Dedifferentiated amniotic fluid mesenchymal stem cell (primary cell): ENCODE measurements around the gene CERT1.

Source experiments
- DNase-seq: peaks from one replicate; pipeline ENCODE4 v3.0.0-alpha.2; 2016; ENCODE audit errors: extremely low spot score

CERT1 gene

DNA sequence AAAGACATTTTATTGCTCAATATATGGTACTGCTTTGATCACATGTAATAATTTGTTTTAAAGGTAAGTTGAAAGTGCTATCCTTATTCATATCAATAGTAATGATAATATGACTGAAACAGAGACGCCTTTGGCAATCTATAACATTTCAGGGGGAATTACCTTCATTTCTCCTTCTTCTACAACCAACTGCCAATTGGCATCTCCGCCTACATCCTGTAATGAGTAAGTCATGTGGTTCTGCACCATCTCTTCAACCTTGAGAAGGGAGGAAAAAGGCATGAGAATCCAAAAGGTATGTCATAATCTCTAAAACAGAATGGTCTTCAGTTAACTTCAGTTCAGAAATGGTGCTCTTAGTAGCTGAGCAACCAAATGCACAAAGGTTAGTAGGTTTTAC, 122.0 kb downstream of the CERT1 start:
- DNase-seq, result no peak

DNA sequence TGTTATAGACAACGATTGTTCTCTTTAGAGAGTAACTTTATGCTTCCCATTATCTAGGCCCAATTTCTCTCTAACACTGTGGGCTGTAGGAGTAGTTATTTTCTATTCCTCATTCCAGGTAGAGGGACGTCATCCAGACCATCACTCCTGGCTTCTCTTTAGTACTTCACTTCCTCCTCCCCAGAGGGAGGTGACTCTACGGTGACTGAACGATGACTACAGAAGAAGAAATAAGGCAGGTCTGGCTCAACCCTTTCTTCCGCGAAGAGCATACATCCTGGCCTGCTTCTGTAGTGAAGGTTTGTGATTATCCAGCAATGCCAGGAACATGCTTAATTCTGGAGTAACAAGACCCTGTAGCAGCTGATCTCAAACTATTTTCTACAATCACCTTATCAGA, 123.6 kb downstream of the CERT1 start:
- no peak for DNase-seq

DNA sequence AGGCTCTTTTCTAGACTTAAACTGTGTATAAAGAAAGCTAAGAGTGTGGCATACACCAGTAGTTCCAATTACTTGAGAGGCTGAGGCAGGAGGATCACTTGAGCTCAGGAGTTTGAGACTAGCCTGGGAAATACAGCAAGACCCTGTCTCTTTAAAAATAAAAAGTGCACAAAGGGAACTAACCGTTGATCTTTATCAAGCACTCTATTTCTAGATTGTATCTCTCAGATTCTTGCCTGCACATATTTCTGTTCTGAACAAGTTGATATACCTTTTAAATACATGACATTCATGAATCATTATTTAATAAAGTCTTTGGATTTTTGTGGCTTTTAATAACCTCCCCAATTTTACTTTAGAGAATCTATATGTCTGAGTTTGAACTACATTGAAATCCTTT, 127.2 kb downstream of the CERT1 start:
- no peak for DNase-seq

DNA sequence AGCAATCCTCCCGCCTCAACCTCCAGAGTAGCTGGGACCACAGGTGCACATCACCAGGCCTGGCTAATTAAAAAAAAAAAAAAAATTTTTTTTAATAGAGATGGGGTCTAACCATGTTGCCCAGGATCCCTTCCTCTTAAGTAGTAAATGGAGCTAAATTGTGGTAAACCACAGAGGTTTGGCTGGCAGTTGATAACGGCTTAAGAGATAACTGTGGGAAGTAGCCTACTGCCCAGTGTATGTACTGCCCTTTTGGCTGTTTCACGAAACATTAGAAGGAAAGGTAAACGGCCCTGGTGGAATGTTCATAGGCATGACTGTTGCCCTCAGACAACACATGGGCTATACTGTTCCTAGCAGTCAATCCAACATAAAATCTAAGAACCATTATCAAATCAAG, 130.0 kb downstream of the CERT1 start:
- DNase-seq, result no peak

DNA sequence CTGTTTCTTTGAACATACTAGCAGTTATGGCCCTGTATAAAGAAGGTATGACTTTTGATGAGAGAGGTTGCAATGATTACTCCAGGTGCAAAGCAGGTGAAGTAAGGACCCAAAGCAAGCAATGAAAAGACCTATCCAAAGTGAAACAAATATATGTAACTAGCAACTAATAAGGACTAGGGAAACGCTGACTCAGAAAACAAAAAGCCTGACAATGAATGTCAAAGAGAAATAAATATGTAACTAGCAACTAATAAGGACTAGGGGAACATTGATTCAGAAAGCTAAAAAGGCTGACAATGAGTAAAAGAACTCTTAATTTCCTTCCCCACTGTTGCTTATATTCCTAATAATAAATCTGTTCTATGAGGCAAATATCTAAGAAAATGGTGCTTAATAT, 131.3 kb downstream of the CERT1 start:
- DNase-seq, result no peak

DNA sequence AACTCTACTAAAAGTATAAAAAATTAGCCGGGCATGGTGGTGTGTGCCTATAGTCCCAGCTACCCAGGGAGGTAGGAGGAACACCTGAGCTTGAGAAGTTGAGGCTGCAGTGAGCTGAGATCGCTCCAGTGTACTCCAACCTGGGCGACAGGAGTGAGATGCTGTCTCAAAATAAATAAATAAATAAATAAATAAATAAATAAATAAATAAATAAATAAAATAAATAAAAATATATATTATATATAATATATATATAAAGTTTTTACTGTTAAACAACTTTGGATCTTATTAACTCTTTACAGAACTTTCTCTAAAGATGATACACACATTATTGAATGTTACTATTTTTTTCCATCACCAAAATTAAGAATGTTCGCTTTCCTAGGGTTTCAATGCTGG, 136.0 kb downstream of the CERT1 start:
- DNase-seq, result no peak

DNA sequence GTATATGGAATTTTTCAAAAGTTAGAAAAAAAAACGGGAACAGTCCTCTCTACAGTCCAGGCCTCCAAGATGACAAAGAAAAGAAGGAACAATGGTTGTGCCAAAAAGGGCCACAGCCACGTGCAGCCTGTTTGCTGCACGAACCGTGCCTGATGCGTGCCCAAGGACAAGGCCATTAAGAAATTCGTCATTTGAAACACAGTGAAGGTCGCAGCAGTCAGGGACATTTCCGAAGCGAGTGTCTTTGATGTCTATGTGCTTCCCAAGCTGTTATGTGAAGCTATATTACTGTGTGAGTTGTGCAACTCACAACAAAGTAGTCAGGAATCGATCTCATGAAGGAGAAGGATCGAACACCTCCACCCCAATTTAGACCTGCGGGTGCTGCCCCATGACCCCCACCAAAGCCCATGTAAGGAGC, 137.0 kb downstream of the CERT1 start:
- DNase-seq, result no peak

DNA sequence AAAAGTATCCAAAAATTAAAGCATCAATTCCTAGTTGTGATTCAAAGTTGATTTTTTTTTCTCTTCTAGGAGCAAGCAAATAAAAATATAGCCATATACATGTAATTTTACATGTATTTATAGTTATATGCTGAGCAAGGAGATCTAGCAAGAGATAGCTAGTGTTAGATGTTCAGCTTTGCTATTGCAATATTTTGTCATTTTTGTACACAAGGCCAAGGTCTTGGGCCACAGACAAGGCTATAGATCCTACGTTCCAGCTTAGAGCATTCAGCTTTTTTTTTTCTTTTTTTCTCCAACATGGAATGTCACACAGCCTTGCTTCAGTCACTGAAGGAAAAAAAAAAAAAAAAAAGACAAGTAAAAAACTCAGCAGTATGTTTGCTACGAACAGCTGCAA, 137.6 kb downstream of the CERT1 start:
- no peak for DNase-seq

DNA sequence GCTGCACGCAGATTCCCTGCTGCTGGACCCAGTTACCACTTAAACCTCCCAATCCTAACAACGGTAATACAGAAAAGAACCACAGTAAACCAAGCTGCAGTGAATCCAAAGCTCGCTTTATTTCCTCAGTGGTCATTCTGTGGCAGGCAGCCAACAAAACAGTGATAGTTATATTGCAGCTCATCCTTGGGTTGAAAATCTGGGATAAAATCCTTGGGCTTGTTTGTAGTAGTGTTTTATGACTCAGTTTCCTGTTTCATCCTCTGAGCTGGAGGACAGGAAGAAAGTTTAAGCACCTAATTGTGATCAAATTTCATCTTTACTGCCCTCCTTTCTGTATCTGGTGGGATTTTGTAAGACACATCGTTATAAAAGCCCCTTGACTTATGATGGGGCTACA, 143.0 kb downstream of the CERT1 start:
- no peak for DNase-seq

DNA sequence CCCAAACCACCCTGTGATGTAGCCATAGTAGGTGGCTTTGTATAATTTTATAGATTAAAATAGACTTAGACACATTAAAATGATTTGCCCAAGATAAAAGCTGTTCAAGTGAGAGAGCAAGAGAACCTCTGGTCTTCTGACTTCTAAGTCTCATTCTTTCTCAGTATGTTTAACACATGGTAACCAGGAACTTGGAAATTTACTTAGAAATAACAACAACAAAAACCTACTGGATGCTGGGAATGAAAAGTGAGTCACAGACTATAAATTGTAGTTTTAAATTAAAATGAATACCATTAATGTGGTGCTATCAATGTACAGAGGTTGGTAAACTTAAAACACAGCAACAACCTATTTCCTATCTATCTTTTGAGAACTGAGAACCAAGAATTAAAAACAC, 144.0 kb downstream of the CERT1 start:
- no peak for DNase-seq

DNA sequence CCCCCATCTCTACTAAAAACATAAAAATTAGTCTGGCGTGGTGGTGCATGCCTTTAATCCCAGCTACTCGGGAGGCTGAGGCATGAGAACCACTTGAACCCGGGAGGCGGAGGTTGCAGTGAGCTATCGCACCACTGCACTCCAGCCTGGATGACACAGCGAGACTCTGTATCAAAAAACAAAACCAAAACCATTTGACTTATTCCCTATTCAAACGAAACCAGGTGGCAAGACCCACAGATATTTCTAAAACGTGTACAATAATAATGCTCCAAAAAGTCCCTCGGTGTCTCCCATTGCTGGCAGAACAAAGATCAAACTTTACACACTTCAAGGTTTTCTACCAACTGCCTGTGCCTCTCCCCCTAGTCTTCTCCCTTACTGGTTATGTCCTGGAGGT, 144.6 kb downstream of the CERT1 start:
- DNase-seq, result no peak

DNA sequence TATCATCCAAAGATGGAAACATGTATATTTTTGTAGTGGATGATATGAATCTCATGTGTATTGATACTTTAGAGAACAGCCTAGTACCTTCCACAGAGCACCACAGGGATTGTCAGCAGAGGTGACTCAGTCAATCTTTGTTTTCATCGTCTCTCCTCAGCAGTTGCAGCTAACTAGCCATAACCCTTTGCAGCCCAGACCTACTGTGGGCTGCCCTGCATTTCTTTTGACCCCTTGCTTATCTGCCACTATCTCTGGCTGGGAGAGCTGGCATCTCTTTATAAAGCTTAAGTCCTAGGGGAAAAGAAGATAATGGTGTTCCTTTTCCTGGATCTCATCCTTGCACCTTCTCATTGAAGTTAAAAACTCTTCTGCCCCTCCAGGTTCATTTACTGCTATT, 145.7 kb downstream of the CERT1 start:
- DNase-seq, result no peak

DNA sequence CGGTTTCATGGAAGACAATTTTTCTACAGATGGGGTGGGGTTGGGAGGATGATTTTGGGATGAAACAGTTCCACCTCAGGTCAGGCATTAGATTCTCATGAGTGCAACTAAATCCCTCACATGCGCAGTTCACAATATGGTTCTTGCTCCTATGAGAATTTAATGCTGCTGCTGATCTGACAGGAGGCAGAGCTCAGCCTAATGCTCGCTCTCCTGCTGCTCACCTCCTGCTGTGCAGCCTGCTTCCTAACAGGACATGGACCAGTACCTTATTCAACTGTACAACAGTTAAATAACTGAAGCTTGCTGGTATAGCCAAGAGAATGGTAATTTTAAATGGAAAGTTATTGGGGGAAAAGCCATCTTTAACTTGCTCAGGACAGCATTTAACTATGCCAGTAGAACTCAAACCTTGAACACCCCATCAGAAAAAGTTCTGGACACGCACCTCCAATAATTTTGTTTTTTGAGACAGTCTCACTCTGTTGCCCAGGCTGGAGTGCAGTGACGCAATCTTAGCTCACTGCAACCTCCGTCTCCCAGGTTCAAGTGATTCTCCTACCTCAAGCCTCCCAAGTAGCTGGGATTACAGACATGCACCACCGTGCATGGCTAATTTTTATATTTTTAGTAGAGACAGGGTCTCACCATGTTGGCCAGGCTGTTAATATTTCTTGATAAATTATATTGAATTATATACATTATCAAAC, 146.7 kb downstream of the CERT1 start:
- DNase-seq, result no peak

DNA sequence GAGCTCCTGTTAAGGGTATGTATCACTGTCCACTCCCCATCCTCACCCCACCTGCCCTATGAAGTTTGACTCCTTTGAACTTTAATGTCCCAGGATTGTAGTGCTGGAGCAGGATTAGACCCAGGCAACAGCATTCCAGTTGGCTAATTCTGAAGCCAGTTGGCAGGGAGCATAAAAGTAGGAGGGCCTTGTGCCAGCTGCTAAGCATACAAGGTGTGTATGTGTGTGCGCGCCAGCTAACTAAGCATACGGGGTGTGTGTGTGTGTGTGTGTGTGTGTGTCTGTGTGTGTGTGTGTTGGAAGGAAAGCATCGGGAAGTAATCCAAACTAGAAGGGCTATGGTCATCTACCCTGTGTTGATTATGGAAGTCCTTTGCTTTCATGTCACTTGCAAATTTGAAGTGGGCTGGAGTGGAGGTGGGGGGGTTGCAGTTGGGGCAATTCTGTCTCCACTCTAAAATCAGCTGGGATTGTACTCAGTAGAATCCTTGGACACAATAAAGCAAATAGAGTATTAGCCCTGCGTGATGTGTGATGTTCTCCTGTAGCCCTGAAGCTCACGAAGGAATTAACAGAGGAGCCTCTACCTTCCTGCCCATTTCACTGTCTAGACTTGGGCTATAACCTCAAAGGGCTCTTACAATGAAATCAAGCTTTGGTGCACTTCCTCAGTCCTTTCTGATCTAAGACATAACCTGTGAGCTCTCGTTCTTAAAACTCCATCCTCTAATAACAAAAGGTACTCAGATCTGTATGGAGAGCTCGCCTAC, 147.5 kb downstream of the CERT1 start:
- DNase-seq, result no peak

DNA sequence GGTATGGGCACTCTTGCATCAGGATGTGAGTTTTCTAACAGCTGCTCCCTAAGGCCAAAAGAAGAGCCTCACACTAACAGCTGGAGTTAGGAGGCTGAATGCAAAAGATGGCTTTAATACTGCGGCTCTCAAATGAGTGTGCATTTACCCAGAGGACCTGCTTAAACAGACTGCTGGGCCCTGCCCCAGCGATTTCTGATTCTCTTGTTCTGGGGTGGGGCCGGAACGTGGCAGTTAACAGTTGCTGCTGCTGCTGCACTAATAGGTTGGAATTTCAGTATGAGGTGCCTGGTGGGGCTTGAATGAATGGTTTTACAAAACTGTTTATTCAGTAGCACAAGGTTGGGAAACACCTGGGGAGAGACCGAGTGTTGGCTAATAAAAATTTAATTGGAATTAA, 148.3 kb downstream of the CERT1 start:
- DNase-seq, result no peak

DNA sequence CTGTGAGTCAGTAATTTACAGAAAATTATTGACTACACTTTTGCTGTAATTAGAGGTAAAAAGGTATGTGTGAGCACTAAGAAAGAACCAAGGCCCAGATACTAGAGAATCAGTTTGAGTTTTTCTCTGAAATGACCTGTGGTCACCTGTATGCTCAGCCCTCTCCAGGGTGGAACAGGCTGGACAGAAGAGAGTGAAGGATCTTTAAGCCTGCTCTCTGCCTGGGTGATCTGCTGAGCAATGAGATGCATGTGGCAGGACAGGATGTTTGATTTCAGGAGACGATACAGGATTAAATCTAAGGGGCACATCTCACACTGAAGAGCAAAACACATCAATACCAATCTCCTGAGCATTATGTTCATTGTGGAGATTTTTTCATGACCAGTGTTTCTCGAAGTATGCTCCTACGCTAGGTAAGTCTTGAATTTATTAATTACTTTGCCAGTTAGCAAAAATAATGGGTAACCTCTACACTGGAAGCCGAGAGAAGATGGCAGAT, 148.9 kb downstream of the CERT1 start:
- DNase-seq, result no peak

DNA sequence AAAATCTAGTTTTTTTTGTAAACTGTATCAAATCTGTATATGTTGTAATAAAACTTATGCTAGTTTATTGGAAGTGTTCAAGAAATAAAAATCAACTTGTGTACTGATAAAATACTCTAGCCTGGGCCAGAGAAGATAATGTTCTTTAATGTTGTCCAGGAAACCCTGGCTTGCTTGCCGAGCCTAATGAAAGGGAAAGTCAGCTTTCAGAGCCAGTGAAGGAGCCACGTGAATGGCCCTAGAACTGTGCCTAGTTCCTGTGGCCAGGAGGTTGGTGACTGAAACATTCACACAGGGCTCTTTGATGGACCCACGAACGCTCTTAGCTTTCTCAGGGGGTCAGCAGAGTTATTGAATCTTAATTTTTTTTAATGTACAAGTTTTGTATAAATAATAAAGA, 150.1 kb downstream of the CERT1 start:
- no peak for DNase-seq

DNA sequence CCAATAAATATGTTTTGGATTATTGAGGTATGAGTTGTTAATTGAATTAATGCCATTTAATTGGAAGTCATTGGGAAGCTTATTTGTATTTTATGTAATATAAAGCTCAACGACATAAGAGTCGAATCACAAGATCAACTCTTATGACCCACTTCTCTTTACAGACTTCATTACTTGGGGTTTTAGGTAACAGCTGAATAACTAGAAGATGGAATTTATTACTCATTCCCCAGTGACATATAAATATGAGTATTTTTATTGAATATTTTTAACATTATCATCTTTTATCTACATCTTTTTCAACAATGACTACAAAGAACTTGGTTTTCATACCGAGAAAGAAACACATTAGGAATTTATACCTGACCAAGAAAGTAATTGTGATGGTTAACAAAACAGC, 153.3 kb downstream of the CERT1 start:
- no peak for DNase-seq

DNA sequence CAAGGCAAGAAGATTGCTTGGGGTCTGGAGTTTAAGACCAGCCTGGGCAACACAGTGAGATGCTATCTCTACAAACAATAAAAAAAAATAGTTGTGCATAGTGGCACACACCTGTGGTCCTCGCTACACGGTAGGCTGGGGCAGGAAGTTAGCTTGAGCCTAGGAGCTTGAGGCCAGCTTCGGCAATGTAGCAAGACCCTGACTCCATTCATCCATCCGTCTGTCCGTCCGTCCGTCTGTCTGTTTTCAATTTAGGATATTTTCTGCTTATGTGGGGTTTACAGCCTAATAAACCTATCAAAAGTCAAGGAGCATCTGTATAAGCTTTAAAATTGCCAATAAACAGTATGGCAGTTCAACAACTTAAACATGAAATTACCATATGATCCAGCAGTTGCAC, 154.7 kb downstream of the CERT1 start:
- DNase-seq, result no peak

DNA sequence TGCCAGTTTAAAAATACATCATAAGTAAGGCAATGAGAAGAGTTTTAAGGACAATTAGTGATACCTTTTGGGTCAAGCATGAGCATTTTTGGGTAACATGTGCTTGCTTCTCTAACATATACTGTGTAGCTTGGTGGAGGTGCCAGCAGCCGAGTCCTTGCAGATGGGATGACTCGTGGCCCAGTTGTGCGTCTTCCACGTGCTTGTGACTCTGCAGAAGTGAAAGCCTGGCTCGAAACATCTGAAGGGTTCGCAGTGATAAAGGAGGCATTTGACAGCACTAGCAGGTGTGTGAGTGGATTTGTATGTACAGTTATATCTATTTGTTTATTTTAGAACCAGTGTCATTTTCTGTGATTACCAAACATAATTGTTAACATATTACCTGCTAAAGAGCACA, 156.2 kb downstream of the CERT1 start:
- no peak for DNase-seq

DNA sequence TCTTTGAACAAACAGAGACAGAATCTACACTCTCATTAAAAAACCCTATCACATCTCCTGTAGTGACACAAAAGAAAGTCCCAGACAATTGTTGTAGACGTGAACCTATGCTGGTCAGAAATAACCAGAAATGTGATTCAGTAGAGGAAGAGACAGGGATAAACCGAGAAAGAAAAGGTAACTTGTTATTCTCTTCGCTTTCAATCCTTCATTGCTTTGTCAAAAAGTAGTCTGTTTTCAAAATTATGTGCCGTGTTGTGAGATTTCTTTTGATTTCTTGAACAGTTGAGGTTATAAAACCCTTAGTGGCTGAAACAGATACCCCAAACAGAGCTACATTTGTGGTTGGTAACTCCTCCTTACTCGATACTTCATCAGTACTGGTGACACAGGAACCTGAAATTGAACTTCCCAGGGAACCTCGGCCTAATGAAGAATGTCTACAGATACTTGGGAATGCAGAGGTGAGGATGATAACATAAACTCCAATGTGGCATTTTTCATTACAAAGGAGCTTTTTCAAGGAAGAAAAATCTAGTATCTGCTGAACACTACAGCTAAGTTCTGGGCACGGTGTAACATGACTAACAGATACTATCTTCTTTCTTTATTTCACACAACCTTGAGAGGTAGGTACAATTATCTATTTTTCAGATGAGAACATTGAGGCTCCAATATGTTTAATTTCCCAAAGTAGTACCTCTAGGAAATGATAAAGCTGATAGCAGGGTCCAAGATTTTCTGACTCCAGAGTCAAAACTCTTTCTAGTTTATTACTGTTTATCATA, 160.1 kb downstream of the CERT1 start:
- no peak for DNase-seq

DNA sequence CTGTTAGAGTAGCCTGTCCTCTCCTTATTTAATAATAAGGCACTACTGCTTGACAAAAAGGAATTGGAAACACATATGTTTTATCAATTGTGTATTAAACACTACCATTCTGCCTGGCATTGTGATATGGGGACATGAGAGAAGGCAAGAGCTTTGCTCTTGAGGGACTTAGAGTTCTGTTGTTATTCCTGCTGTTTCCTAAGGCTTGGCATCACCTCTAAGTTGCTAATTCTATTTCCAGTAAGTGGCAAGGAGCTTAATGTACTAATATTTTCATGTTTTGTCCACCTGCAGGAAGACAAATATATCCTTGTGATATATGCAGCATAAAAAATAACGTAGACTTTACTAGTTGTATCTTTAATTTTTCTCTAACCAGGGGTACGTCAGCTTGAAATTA, 161.8 kb downstream of the CERT1 start:
- DNase-seq, result no peak

DNA sequence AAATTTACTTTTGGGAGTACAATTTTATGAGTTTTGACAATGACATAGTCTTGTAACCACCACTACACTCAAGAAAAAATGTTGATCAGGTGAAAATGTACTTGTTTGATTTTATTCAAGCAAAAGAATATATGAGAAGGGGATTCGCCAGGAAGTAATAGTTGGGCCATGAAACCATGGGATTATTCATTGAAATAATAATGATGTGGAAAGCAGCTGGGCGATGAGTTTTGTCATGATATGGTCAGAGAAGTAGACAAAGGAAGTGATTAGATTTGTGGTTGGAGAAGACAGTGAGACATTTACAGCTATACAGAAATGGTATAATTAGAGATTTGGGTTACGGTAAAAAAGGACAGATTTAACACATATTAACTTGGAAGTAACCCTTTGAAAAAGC, 163.2 kb downstream of the CERT1 start:
- no peak for DNase-seq
